M059J (cell line): ENCODE results near the gene CISD2. TPM values are rescaled to one million over a fixed set of nuclear protein-coding genes. Genes with fewer than 3 reads are reported as not detected.
"Not testable (repeated sequence)": the region's sequence is repeated elsewhere in the genome, so short reads cannot be mapped to it uniquely, and the experiment has no call there.

Experiments
- DNase-seq: peaks from one replicate; pipeline ENCODE4 v3.0.0-alpha.2; 2012; ENCODE audit warnings: low read depth
- total RNA-seq: library from RNA; depleted of rRNA; stranded (reverse); fragments of >200 nt; shearing (Covaris generic); gene quantifications from 2 replicates; pipeline ENCODE4 v1.2.3, GENCODE V29; 2014

CISD2 gene
- total RNA-seq, 1 experiment from 2014 or later, result 47.7 TPM

GRCh38 chr4:102849579-102850104, 19.1 kb upstream of the CISD2 start:
- DNase-seq, result no peak

- DNase-seq, result no peak
Measured at GRCh38 chr4:102850370-102850769, 18.4 kb upstream of the CISD2 start.

DNA sequence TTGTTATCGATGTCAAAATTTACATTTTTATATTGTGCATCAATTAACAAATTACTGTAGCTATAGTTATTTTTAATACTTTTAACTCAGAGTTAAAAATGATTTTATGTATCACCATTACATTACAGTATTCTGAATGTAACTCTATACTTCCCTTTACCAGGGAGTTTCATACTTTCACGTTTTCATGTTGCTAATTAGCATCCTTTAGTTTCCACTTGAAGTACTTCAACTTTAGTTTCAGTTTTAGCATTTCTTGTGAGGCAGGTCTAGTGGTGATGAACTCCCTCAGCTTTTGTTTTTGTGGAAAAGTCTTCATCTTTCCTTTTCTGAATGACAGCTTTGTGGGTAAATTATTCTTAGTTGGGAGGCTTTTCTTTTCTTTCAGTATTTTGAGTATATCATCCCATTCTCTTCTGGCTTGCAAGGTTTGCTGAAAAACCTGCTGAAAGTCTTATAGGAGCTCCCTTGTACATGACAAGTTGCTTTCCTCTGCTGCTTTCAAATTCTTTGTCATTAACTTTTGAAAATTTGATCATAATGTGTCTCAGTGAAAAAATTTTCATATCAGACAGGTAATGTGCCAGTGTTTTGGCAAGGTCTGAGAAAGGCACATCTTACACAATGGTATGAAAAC, 9.8 kb upstream of the CISD2 start:
- DNase-seq, result no peak

GRCh38 chr4:102860611-102861324, 8.0 kb upstream of the CISD2 start:
- no peak for DNase-seq

- DNase-seq, result no peak
Measured at GRCh38 chr4:102862016-102862415, 6.8 kb upstream of the CISD2 start.

DNA sequence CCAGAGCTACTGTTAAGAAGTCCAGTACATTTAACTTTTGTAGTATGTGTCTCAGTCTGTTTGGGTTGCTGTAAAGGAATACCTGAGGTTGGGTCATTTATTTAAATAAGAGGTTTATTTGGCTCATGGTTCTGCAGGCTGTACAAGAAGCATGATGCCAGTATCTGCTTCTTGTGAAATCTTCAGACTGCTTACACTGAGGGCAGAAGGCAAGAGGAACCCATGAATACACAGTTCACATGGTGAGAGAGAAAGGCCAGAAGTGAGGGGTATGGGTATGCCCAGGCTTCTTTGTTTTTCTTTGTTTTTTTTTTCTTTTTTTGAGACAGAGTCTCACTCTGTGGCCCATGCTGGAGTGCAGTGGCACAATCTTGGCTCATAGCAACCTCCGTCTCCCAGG, 6.0 kb upstream of the CISD2 start:
- DNase-seq, result no peak

DNA sequence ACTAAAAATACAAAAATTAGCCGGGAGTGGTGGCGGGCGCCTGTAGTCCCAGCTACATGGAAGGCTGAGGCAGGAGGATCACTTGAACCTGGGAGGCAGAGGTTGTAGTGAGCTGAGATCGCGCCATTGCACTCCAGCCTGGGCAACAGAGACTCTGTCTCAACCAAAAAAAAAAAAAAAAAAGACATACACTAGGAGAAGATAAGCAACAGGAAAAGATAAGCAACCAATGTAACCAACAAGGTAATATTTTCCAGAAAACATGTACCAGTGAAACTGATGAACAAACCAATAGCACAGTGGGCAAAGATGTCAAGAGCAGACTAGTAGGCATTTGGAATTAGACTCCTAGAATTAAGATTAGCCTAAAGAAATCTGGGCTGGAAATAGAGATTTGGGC, 3.5 kb upstream of the CISD2 start:
- not testable (repeated sequence) for DNase-seq

GRCh38 chr4:102867278-102868152, 1.3 kb upstream of the CISD2 start:
- DNase-seq, result no peak

DNA sequence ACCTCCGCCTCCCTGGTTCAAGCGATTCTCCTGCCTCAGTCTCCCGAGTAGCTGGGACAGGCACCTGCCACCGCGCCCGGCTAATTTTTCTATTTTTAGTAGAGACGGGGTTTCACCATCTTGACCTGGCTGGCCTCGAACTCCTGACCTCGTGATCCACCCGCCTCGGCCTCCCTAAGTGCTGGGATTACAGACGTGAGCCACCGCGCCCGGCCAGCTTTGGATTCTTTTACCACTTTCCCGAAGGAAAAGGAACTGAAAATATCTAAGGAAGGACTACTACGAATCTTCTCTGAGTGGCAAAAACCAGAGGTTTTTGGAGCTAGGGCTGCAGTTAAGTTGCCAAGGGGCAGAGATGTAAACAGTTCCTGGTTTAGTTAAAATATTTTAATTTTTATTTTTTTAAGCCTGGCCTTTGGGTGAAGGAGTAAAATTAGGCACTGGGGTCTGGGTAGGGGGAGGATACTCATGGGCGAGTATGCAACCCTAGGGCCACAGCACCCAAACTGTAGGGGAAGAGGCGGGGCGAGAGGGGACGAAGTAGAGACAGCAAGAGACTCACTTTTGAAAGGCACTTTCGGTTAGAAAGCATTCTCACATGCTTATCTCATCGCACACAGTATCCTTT, 525 bp upstream of the CISD2 start:
- DNase-seq, result no peak

GRCh38 chr4:102869569-102870197, 891 bp downstream of the CISD2 start:
- DNase-seq, result no peak

- DNase-seq, result no peak
Measured at GRCh38 chr4:102871772-102872171, 3.0 kb downstream of the CISD2 start.

DNA sequence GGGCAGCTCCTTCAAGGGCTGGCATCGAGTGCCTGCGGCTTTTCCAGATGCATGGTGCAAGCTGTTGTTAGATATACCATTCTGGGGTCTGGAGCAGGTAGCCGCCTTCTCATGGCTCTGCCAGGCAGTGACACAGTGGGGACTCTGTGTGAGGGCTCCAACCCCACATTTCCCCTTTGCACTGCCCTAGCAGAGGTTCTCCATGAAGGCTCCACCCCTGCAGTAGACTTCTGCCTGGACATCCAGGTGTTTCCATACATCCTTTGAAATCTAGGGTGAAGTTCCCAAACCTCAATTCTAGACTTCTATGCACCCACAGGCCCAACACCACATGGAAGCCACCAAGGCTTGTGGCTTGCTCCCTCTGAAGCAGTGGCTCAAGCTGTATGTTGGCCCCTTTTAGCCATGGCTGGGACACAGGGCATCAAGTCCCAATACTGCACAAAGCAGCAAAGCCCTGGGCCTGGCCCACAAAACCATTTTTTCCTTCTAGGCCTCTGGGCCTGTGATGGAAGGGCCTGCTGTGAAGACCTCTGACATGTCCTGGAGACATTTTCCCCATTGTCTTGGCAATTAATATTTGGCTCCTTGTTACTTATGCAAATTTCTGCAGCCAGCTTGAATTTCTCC, 8.8 kb downstream of the CISD2 start:
- not testable (repeated sequence) for DNase-seq

GRCh38 chr4:102878349-102878748, 9.6 kb downstream of the CISD2 start:
- not testable (repeated sequence) for DNase-seq

- no peak for DNase-seq
Measured at GRCh38 chr4:102878901-102879300, 10.1 kb downstream of the CISD2 start.

DNA sequence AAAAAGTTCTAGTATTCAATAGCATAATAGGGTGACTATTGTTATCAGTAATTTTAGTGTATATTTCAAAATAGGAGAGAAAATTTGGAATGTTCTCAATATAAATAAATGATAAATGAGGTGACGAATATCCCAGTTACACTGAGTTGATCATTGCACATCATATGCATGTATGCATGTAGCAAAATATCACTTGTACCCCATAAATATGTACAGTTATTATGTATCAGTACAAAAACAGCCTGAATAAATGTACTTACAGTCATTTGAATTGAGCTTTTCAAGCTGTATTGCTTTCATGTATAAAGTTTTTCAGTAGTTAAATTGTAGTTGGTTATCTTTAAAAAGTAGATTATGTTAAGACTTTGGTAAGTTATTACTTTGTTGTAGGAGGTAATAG, 12.6 kb downstream of the CISD2 start:
- DNase-seq, result no peak

DNA sequence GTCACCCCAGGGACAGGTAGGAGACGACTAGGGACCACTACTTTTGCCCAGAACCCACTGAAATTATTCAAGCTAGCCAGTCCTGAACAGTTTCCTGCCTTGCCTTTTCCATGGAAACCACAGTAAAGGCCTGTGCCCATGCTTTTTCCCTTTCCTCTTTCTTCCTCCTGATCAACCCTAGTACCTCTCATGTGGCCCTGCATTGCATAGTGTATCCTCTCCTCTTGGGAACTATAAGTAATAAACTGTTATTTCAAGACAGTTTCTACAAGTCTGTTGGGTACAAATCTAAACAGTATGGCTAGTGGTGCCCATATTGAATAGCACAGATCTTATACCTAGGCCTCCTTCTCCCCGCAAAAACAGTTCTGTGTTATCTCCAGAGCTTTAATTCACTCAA, 14.5 kb downstream of the CISD2 start:
- DNase-seq, result no peak

- DNase-seq, result not testable (repeated sequence)
Measured at GRCh38 chr4:102888570-102888969, 19.8 kb downstream of the CISD2 start.

GRCh38 chr4:102889866-102890265, 21.1 kb downstream of the CISD2 start:
- peak; percentile 52 for DNase-seq

DNA sequence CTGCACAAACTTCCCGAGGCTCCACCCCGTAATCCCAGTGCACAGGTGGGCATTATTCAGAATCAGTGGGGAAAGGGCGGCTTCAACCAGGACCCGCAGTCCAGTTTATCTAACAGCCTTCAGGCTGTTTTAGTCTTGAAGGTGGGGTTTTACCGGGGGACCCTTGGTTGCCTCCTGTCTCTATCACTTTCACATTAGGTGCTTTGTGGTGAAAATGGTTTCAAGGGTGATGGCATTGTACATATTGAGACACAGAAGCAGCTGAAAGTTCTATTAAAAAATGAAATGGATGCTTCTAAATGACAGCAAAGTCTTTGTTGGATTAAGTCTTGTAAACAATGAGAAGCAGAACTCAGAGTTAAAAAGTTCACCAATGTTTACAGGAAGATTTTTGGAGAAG, 27.8 kb downstream of the CISD2 start:
- not testable (repeated sequence) for DNase-seq

- DNase-seq, result not testable (repeated sequence)
Measured at GRCh38 chr4:102897610-102898009, 28.8 kb downstream of the CISD2 start.

DNA sequence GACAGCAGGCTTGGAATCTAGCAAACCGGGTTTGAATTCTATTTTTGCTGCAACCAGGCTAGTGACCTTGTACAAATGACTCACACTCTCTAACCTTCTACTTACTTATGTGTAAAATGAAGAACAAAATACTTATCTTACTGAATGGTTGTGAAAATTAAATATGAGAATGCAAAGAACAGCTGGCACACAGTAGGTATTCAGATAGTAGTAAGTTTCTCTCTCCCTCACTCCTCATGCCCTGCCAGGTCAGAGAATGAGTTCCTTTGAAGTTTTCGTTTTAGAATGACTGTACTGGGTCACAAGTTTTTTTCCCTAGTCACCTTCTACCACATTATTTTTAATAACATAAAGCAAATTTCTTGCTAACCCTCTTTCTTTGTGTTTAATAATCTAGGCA, 33.0 kb downstream of the CISD2 start:
- no peak for DNase-seq
